Fibroblast of the aortic adventitia (primary cell): Measurements from ENCODE around the gene TENM4. TPM values are rescaled to one million over a fixed set of nuclear protein-coding genes. Genes with fewer than 3 reads are reported as not detected.
"Not testable (repeated sequence)": the region's sequence is repeated elsewhere in the genome, so short reads cannot be mapped to it uniquely, and the experiment has no call there.

ENCODE experiments used
- DNase-seq: peaks from one replicate; pipeline ENCODE4 v3.0.0-alpha.2; 2010; ENCODE audit warnings: low read depth
- H3K4me3 ChIP-seq: 2 replicates; pipeline ENCODE4 v1.5.1; 2011; ENCODE audit warnings: low read depth, mild to moderate bottlenecking, control low read depth, low read length, moderate library complexity
- total RNA-seq: library from RNA; depleted of rRNA; stranded (reverse); fragments of >200 nt; gene quantifications from 2 replicates; pipeline ENCODE4 v1.2.3, GENCODE V29; 2012; ENCODE audit warnings: low replicate concordance
- TF ChIP-seq, protein P1 (sequence below): IDR thresholded peaks from 2 replicates; pipeline ENCODE4 v1.5.1; 2011; ENCODE audit warnings: mild to moderate bottlenecking, low read length, control low read depth, inconsistent platforms; ENCODE audit not compliant: insufficient read depth

TENM4 gene
- total RNA-seq, 1 donor = 113 TPM

DNA sequence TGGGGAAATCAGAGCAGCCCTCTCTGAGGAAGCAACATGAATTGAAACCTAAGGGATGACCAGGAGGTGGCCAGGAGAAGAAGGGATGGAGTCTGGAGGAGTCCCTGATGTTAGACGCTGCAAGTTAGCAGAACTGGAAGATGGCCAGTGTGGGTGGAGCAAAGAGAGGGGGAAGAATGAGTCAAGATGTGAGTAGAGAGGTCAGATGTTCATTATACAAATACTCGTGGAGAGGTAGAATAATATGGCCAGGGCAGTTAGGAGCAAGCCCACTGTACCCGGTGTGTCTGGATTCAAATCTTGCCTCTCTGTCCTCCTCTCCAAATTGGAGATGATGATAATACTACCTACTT, 242.0 kb downstream of the TENM4 start:
- TF ChIP-seq, protein P1, sequence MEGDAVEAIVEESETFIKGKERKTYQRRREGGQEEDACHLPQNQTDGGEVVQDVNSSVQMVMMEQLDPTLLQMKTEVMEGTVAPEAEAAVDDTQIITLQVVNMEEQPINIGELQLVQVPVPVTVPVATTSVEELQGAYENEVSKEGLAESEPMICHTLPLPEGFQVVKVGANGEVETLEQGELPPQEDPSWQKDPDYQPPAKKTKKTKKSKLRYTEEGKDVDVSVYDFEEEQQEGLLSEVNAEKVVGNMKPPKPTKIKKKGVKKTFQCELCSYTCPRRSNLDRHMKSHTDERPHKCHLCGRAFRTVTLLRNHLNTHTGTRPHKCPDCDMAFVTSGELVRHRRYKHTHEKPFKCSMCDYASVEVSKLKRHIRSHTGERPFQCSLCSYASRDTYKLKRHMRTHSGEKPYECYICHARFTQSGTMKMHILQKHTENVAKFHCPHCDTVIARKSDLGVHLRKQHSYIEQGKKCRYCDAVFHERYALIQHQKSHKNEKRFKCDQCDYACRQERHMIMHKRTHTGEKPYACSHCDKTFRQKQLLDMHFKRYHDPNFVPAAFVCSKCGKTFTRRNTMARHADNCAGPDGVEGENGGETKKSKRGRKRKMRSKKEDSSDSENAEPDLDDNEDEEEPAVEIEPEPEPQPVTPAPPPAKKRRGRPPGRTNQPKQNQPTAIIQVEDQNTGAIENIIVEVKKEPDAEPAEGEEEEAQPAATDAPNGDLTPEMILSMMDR = no peak
- DNase-seq = peak; percentile 37
- no peak overlapping the region for H3K4me3 ChIP-seq

DNA sequence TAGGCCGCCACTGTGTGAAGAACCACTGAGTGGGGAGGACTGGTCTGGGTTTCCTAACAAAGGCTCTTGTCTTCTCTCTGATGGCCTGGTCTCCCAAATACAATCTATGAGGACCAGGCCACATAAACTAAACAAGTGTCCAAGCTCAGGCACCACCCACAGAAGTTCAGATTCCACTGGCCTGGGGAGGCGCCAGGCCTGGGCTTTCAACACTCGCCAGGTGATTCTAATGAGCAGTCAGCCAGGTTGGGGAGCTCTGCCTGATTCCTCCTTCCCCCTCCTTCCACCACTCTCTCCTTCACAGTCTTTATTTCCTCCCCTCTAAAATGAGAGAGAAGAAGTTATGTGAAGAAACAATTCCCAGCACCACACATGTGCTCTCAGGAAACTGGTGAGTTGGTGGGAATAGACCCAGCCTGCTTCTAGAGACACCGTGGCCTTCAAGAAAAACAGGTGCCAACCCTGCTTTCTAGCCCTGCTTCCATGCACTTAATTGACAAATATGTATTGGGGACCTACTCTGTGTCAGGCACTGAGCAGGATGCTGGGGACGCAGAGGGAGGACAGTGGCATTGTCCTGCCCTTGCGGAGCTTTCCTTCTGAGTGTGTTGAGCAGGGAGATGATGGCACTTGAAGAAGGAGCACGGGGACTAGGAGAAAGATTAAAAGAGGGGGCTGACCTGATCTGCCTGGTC, 242.5 kb downstream of the TENM4 start:
- no peak overlapping the region for H3K4me3 ChIP-seq
- DNase-seq = no peak
- TF ChIP-seq, protein P1 = no peak

DNA sequence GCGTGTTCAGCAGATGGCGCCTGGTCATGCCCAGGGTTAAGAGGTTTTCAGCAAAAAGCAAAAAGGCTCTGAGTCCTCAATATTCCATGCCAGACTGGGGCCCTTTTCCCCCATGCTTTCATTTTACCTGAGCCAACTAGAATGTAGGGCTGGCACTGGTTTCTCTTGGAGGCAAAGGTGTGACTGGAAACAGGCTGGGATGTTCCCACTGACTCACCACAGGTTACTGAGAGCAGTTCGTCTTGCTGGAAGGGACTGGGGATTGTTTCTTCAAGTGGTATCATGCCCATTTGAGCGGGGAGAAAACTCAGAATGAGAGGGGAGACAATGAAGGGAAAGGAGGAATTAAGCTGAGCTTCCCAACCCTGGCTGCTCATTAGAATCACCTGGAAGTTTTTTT, 243.9 kb downstream of the TENM4 start:
- DNase-seq = no peak
- TF ChIP-seq, protein P1 = no peak
- H3K4me3 ChIP-seq = no peak overlapping the region

DNA sequence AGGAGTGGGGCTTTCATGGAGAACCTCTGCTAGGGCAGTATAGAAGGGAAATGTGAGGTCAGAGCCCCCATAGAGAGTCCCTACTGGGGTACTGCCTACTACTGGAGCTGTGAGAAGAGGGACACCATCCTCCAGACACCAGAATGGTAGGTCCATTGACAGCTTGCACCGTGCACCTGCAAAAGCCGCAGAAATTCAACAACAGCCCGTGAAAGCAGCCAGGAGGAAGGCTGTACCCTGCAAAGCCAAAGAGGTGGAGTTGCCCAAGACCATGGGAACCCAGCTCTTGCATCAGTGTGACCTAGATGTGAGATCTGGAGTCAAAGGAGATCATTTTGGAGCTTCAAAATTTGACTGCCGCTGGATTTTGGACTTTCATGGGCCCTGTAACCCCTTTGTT, 245.6 kb downstream of the TENM4 start:
- TF ChIP-seq, protein P1 = no peak
- no peak overlapping the region for H3K4me3 ChIP-seq
- DNase-seq = no peak

DNA sequence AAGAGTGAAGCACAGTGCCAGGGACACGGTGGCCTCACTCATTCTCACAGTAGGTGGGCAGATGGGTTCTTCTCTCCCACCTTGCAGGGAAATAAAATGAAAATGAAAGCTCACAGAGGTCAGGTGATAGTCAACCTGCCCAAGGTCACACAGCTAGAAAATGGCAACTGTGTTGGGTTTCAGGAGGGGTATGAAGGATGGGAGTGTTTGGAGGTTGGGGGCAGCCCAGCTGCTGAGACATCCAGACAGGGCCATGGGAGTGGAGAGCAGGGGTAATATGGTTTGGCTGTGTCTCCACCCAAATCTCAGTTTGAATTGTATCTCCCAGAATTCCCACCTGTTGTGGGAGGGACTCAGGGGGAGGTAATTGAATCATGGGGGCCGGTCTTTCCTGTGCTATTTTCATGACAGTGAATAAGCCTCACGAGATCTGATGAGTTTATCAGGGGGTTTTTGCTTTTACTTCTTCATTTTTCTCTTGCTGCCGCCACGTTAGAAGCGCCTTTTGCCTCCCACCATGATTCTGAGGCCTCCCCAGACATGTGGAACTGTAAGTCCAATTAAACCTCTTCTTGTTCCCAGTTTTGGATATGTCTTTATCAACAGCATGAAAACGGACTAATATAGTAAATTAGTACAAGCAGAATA, 247.0 kb downstream of the TENM4 start:
- H3K4me3 ChIP-seq = no peak overlapping the region
- TF ChIP-seq, protein P1 = no peak
- DNase-seq = no peak

DNA sequence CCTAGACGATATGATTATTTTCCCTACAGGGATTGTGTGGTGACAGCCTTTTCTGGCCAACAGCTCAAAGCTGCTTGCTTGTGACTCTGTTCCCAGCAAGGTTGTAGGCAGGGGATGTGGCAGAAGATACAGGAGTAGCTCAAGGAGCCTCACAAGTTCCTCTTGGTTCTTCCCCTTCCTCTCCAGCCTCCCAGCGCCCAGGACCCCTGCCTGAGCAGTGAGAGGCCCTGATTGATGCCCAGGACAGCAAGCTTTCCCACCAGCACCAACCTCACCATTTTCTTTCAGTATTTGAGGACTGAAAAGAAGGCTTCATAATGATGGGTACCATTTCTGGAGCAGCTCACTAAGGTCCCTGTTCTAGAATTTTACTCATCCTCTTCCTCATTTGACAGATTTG, 248.0 kb downstream of the TENM4 start:
- TF ChIP-seq, protein P1 = no peak
- no peak for DNase-seq
- H3K4me3 ChIP-seq = no peak overlapping the region

DNA sequence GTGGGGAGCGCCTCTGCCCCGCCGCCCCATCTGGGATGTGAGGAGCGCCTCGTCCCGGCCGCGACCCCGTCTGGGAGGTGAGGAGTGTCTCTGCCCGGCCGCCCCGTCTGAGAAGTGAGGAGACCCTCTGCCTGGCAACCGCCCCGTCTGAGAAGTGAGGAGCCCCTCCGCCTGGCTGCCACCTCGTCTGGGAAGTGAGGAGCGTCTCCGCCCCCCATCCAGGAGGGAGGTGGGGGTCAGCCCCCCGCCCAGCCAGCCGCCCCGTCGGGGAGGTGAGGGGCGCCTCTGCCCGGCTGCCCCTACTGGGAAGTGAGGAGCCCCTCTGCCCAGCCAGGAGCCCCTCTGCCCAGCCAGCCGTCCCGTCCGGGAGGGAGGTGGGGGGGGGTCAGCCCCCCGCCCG, 249.1 kb downstream of the TENM4 start:
- H3K4me3 ChIP-seq, DNase-seq: not testable (repeated sequence)

DNA sequence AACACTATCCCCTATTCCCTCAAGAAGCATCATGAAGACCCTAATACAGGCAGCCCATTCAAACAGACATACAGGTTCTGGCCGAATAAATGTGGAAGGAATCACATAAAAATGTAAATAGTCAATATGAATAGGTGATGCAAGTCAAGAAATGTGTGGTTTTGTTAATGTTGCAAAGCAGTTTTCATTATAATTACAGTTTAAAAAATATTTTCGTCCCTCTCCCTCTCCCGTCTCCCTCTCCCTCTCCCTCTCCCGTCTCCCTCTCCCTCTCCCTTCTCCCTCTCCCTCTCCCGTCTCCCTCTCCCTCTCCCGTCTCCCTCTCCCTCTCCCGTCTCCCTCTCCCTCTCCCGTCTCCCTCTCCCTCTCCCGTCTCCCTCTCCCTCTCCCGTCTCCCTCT, 250.3 kb downstream of the TENM4 start:
- H3K4me3 ChIP-seq, DNase-seq: not testable (repeated sequence)
